GM12878 (cell line): ENCODE data around the gene SPPL2B. TPM values are rescaled to one million over a fixed set of nuclear protein-coding genes. Genes with fewer than 3 reads are reported as not detected.

Experiments used
- BRCA1 ChIP-seq: IDR thresholded peaks from 2 replicates; pipeline ENCODE4 v1.6.1; 2011; ENCODE audit warnings: low read depth, low read length, improper control_type of control experiment
- CREB1 ChIP-seq: IDR thresholded peaks from 2 replicates; pipeline ENCODE4 v1.6.1; 2012; ENCODE audit warnings: low read depth, mild to moderate bottlenecking, inconsistent platforms
- FOXK2 ChIP-seq: fragments of 450-650 bp; IDR thresholded peaks from 2 replicates; pipeline ENCODE4 v1.6.1; 2017; ENCODE audit warnings: mild to moderate bottlenecking, moderate library complexity
- NR2C2 ChIP-seq: IDR thresholded peaks from 2 replicates; pipeline ENCODE4 v1.6.1; 2011; ENCODE audit warnings: borderline replicate concordance, low read depth; ENCODE audit not compliant: control insufficient read depth, insufficient read length
- PML ChIP-seq: IDR thresholded peaks from 2 replicates; pipeline ENCODE4 v1.6.1; 2012; ENCODE audit warnings: low read length, inconsistent platforms
- SIN3A ChIP-seq: IDR thresholded peaks from 2 replicates; pipeline ENCODE4 v1.6.1; 2012; ENCODE audit warnings: low read depth, low read length, improper control_type of control experiment
- YY1 ChIP-seq: IDR thresholded peaks from 2 replicates; pipeline ENCODE4 v1.6.1; 2011; ENCODE audit warnings: low read depth, mild to moderate bottlenecking, low read length
- polyA plus RNA-seq, 11 experiments: library from polyadenylated mRNA; depleted of rRNA in 4 of 11; unstranded in 6 of 11; stranded (reverse) in 5 of 11; fragments of >200 nt; fragmentation: Nextera tagmentation in 4 of 11; fragmentation: Illumina TruSeq in 1 of 11; extraction: Ambion mirVana in 4 of 11; extraction: Trizol in 1 of 11; gene quantifications; 1 replicate in 1 of 11; 2 replicates in 10 of 11; pipeline versions ENCODE4 v1.2.1 to v1.2.3, GENCODE V29; 2011 to 2016; ENCODE audit warnings: inconsistent platforms in 2 of 11, missing spikeins in 2 of 11, low read depth in 1 of 11
- total RNA-seq, 4 experiments: library from RNA; depleted of rRNA in 3 of 4; stranded (reverse); fragments of >200 nt in 3 of 4; fragmentation: Illumina TruSeq in 1 of 4; extraction: Trizol in 1 of 4; gene quantifications; 2 replicates each; pipeline versions ENCODE4 v1.2.1 to v1.2.3, GENCODE V29; 2013 to 2021
- TF ChIP-seq, protein P1 (sequence below): fragments of 450-650 bp; IDR thresholded peaks from 2 replicates; pipeline ENCODE4 v1.6.1; 2018; ENCODE audit warnings: mild to moderate bottlenecking, low read depth, moderate library complexity; ENCODE audit not compliant: partially characterized antibody
- TF ChIP-seq, protein P2 (sequence below): IDR thresholded peaks from 2 replicates; pipeline ENCODE4 v1.6.1; 2012; ENCODE audit warnings: improper control_type of control experiment, low read depth, low read length; ENCODE audit not compliant: insufficient replicate concordance
- TF ChIP-seq, protein P3 (sequence below): IDR thresholded peaks from 2 replicates; pipeline ENCODE4 v1.6.1; 2012; ENCODE audit warnings: mild to moderate bottlenecking, low read depth, low read length
- TF ChIP-seq, protein P4 (sequence below): fragments of 450-650 bp; IDR thresholded peaks from 2 replicates; pipeline ENCODE4 v1.6.1; 2017; ENCODE audit warnings: low read depth, mild to moderate bottlenecking, moderate library complexity
- TF ChIP-seq, protein P5 (sequence below): fragments of 450-650 bp; IDR thresholded peaks from 2 replicates; pipeline ENCODE4 v1.6.1; 2016; ENCODE audit warnings: mild to moderate bottlenecking
- TF ChIP-seq, protein P6 (sequence below): fragments of 450-650 bp; IDR thresholded peaks from 2 replicates; pipeline ENCODE4 v1.6.1; 2014; ENCODE audit warnings: mild to moderate bottlenecking

Gene SPPL2B
- total and polyA plus RNA-seq, 10 of the 15 experiments (the other 5 are each of a cell fraction or from before 2014, with no cell fraction given): 0.29 to 56.5 (median 18.3) TPM

DNA sequence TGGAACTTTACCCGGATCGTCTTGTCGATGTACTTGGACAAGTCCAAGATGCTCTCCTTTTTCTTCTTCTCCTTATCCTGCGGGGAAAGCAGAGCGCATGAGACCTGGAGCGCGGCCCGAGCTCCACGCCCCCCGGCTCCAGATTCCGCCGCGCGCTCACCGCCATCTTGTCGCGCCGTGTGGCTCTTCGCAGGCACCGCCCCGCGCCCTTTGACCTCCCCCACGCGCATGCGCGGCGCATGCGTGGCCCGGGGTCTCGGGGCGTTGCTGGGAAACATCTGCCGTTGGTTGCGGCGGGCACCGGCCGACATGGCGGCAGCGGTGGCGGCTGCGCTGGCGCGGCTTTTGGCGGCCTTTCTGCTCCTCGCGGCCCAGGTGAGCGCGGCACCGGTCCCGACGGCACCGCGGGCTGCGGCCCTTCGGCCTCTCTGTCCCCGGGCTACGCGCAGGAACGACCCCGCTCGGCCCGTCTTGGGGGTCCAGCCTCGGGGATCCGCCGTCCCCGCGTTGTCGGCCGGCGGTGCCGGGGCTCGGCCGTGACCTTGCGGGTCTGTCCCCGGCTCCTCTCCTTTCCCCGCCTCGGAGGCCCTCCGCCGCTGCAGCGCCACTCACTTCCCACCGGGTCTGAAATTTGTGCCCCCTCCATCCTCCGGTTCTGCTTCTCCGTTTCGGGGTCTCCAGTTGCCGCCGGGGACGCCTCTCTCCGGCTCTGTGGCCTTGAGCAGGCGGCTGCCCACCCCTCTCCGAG is at the start of gene SPPL2B, which contains the start of gene LSM7 (continued):
- TF ChIP-seq, protein P1, sequence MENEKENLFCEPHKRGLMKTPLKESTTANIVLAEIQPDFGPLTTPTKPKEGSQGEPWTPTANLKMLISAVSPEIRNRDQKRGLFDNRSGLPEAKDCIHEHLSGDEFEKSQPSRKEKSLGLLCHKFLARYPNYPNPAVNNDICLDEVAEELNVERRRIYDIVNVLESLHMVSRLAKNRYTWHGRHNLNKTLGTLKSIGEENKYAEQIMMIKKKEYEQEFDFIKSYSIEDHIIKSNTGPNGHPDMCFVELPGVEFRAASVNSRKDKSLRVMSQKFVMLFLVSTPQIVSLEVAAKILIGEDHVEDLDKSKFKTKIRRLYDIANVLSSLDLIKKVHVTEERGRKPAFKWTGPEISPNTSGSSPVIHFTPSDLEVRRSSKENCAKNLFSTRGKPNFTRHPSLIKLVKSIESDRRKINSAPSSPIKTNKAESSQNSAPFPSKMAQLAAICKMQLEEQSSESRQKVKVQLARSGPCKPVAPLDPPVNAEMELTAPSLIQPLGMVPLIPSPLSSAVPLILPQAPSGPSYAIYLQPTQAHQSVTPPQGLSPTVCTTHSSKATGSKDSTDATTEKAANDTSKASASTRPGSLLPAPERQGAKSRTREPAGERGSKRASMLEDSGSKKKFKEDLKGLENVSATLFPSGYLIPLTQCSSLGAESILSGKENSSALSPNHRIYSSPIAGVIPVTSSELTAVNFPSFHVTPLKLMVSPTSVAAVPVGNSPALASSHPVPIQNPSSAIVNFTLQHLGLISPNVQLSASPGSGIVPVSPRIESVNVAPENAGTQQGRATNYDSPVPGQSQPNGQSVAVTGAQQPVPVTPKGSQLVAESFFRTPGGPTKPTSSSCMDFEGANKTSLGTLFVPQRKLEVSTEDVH: no peak
- TF ChIP-seq CREB1 (0 out of 2 replicates have a peak, but pooled peaks have one; percentile 10), FOXK2 (no peak), PML (peak; percentile 73; the same call in 1 of the 2 replicates), NR2C2 (peak; percentile 96), YY1 (peak; percentile 98), BRCA1 (no peak), SIN3A (peak; percentile 94)
- TF ChIP-seq, protein P2, sequence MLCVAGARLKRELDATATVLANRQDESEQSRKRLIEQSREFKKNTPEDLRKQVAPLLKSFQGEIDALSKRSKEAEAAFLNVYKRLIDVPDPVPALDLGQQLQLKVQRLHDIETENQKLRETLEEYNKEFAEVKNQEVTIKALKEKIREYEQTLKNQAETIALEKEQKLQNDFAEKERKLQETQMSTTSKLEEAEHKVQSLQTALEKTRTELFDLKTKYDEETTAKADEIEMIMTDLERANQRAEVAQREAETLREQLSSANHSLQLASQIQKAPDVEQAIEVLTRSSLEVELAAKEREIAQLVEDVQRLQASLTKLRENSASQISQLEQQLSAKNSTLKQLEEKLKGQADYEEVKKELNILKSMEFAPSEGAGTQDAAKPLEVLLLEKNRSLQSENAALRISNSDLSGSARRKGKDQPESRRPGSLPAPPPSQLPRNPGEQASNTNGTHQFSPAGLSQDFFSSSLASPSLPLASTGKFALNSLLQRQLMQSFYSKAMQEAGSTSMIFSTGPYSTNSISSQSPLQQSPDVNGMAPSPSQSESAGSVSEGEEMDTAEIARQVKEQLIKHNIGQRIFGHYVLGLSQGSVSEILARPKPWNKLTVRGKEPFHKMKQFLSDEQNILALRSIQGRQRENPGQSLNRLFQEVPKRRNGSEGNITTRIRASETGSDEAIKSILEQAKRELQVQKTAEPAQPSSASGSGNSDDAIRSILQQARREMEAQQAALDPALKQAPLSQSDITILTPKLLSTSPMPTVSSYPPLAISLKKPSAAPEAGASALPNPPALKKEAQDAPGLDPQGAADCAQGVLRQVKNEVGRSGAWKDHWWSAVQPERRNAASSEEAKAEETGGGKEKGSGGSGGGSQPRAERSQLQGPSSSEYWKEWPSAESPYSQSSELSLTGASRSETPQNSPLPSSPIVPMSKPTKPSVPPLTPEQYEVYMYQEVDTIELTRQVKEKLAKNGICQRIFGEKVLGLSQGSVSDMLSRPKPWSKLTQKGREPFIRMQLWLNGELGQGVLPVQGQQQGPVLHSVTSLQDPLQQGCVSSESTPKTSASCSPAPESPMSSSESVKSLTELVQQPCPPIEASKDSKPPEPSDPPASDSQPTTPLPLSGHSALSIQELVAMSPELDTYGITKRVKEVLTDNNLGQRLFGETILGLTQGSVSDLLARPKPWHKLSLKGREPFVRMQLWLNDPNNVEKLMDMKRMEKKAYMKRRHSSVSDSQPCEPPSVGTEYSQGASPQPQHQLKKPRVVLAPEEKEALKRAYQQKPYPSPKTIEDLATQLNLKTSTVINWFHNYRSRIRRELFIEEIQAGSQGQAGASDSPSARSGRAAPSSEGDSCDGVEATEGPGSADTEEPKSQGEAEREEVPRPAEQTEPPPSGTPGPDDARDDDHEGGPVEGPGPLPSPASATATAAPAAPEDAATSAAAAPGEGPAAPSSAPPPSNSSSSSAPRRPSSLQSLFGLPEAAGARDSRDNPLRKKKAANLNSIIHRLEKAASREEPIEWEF: no peak
- TF ChIP-seq, protein P3, sequence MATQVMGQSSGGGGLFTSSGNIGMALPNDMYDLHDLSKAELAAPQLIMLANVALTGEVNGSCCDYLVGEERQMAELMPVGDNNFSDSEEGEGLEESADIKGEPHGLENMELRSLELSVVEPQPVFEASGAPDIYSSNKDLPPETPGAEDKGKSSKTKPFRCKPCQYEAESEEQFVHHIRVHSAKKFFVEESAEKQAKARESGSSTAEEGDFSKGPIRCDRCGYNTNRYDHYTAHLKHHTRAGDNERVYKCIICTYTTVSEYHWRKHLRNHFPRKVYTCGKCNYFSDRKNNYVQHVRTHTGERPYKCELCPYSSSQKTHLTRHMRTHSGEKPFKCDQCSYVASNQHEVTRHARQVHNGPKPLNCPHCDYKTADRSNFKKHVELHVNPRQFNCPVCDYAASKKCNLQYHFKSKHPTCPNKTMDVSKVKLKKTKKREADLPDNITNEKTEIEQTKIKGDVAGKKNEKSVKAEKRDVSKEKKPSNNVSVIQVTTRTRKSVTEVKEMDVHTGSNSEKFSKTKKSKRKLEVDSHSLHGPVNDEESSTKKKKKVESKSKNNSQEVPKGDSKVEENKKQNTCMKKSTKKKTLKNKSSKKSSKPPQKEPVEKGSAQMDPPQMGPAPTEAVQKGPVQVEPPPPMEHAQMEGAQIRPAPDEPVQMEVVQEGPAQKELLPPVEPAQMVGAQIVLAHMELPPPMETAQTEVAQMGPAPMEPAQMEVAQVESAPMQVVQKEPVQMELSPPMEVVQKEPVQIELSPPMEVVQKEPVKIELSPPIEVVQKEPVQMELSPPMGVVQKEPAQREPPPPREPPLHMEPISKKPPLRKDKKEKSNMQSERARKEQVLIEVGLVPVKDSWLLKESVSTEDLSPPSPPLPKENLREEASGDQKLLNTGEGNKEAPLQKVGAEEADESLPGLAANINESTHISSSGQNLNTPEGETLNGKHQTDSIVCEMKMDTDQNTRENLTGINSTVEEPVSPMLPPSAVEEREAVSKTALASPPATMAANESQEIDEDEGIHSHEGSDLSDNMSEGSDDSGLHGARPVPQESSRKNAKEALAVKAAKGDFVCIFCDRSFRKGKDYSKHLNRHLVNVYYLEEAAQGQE: no peak
- TF ChIP-seq, protein P4, sequence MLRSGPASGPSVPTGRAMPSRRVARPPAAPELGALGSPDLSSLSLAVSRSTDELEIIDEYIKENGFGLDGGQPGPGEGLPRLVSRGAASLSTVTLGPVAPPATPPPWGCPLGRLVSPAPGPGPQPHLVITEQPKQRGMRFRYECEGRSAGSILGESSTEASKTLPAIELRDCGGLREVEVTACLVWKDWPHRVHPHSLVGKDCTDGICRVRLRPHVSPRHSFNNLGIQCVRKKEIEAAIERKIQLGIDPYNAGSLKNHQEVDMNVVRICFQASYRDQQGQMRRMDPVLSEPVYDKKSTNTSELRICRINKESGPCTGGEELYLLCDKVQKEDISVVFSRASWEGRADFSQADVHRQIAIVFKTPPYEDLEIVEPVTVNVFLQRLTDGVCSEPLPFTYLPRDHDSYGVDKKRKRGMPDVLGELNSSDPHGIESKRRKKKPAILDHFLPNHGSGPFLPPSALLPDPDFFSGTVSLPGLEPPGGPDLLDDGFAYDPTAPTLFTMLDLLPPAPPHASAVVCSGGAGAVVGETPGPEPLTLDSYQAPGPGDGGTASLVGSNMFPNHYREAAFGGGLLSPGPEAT: peak; percentile 74
- TF ChIP-seq, protein P5, sequence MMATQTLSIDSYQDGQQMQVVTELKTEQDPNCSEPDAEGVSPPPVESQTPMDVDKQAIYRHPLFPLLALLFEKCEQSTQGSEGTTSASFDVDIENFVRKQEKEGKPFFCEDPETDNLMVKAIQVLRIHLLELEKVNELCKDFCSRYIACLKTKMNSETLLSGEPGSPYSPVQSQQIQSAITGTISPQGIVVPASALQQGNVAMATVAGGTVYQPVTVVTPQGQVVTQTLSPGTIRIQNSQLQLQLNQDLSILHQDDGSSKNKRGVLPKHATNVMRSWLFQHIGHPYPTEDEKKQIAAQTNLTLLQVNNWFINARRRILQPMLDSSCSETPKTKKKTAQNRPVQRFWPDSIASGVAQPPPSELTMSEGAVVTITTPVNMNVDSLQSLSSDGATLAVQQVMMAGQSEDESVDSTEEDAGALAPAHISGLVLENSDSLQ: no peak
- TF ChIP-seq, protein P6, sequence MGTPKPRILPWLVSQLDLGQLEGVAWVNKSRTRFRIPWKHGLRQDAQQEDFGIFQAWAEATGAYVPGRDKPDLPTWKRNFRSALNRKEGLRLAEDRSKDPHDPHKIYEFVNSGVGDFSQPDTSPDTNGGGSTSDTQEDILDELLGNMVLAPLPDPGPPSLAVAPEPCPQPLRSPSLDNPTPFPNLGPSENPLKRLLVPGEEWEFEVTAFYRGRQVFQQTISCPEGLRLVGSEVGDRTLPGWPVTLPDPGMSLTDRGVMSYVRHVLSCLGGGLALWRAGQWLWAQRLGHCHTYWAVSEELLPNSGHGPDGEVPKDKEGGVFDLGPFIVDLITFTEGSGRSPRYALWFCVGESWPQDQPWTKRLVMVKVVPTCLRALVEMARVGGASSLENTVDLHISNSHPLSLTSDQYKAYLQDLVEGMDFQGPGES: no peak
